ENCODE data around the gene ACP4. TPM values are rescaled to one million over a fixed set of nuclear protein-coding genes. Genes with fewer than 3 reads are reported as not detected.

ACP4 gene
- total RNA-seq, 1 donor: not detected

DNA sequence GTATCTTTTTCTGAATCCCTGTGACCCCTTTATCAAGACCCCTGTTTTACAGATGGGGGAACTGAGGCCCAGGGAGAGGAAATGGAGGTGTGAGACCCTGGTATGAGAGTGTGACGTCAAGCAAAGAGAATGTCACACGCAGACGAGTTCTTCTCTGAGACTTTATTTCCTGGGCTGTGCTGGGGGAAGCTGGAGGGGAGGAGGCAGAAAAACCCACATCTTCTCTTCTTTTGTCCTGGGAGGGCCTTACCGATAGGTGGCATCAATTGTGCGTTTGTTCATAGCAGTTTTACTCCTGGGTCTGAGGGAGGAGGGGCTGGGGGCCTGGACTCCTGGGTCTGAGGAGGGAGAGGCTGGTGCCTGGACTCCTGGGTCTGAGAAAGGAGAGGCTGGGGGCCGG lies 48.0 kb downstream of the ACP4 start:
- H4K20me1 ChIP-seq (ENCODE audit: insufficient read depth, low read length): no peaks in the 10 kb centered on the region
- H3K4me2 ChIP-seq (ENCODE audit: insufficient read depth, low read length): no peak overlapping the region
- H3K79me2 ChIP-seq (ENCODE audit: insufficient read depth, low read length): no peaks in the 10 kb centered on the region
- H3K27ac ChIP-seq (ENCODE audit: low read depth, low read length): no peak overlapping the region
- H3K27me3 ChIP-seq (ENCODE audit: insufficient read depth, low read length): peaks cover 7% of the 10 kb centered on the region
- H3K36me3 ChIP-seq (ENCODE audit: insufficient read depth, low read length): no peaks in the 10 kb centered on the region
- peaks cover 5% of the 10 kb centered on the region for H3K4me1 ChIP-seq (ENCODE audit: insufficient read depth, low read length)
- peak; percentile 90 for DNase-seq (ENCODE audit: insufficient read length, low spot score, missing footprints)
- H3K9me3 ChIP-seq (ENCODE audit: low read depth, low read length): no peaks in the 10 kb centered on the region
- no peak for TF ChIP-seq CTCF (IDR thresholded peaks at IDR 0.05; ENCODE audit: extremely low read depth, low read depth, low read length)
- no peak overlapping the region for H2AFZ ChIP-seq (ENCODE audit: low read length)
- H3K4me3 ChIP-seq (ENCODE audit: insufficient read depth, low read length): no peak overlapping the region

GRCh38 chr19:50839712-50840655 lies 49.8 kb downstream of the ACP4 start:
- no peak overlapping the region for H3K4me2 ChIP-seq (ENCODE audit: insufficient read depth, low read length)
- no peak overlapping the region for H2AFZ ChIP-seq (ENCODE audit: low read length)
- no peak overlapping the region for H3K27ac ChIP-seq (ENCODE audit: low read depth, low read length)
- H3K4me3 ChIP-seq (ENCODE audit: insufficient read depth, low read length): no peak overlapping the region
- no peak for DNase-seq (ENCODE audit: insufficient read length, low spot score, missing footprints)
- no peak for TF ChIP-seq CTCF (IDR thresholded peaks at IDR 0.05; ENCODE audit: extremely low read depth, low read depth, low read length)
- H3K4me1 ChIP-seq (ENCODE audit: insufficient read depth, low read length): peaks cover 5% of the 10 kb centered on the region
- H3K79me2 ChIP-seq (ENCODE audit: insufficient read depth, low read length): no peaks in the 10 kb centered on the region
- H3K36me3 ChIP-seq (ENCODE audit: insufficient read depth, low read length): no peaks in the 10 kb centered on the region
- H3K27me3 ChIP-seq (ENCODE audit: insufficient read depth, low read length): peaks cover 7% of the 10 kb centered on the region
- H4K20me1 ChIP-seq (ENCODE audit: insufficient read depth, low read length): no peaks in the 10 kb centered on the region
- no peaks in the 10 kb centered on the region for H3K9me3 ChIP-seq (ENCODE audit: low read depth, low read length)

DNA sequence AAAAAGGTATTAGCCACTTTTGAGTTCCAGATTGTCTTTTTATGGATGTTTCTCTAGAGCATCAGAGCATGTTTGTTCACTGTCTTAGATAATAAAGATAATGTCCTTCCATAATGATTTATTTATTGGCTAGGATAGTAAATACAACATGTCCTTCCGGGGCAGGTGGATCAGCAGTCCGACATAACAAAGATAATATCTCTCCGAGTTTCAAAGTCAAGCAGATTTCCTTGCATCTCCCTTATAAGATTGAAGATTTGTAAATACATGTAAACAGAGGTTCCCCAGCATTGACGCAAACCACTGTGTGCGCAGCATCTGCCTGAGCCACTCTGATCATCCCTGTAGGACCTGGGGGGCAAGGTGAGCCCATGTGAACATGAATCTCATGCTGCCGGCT lies 51.9 kb downstream of the ACP4 start:
- H4K20me1 ChIP-seq (ENCODE audit: insufficient read depth, low read length): no peaks in the 10 kb centered on the region
- H3K4me3 ChIP-seq (ENCODE audit: insufficient read depth, low read length): no peak overlapping the region
- H2AFZ ChIP-seq (ENCODE audit: low read length): no peak overlapping the region
- H3K4me1 ChIP-seq (ENCODE audit: insufficient read depth, low read length): no peaks in the 10 kb centered on the region
- peak; percentile 37 for DNase-seq (ENCODE audit: insufficient read length, low spot score, missing footprints)
- H3K36me3 ChIP-seq (ENCODE audit: insufficient read depth, low read length): no peaks in the 10 kb centered on the region
- no peak for TF ChIP-seq CTCF (IDR thresholded peaks at IDR 0.05; ENCODE audit: extremely low read depth, low read depth, low read length)
- no peaks in the 10 kb centered on the region for H3K27me3 ChIP-seq (ENCODE audit: insufficient read depth, low read length)
- H3K9me3 ChIP-seq (ENCODE audit: low read depth, low read length): no peaks in the 10 kb centered on the region
- H3K27ac ChIP-seq (ENCODE audit: low read depth, low read length): no peak overlapping the region
- H3K79me2 ChIP-seq (ENCODE audit: insufficient read depth, low read length): no peaks in the 10 kb centered on the region
- no peak overlapping the region for H3K4me2 ChIP-seq (ENCODE audit: insufficient read depth, low read length)

GRCh38 chr19:50843205-50843604 lies 53.0 kb downstream of the ACP4 start:
- no peaks in the 10 kb centered on the region for H3K4me1 ChIP-seq (ENCODE audit: insufficient read depth, low read length)
- H3K36me3 ChIP-seq (ENCODE audit: insufficient read depth, low read length): no peaks in the 10 kb centered on the region
- TF ChIP-seq CTCF (IDR thresholded peaks at IDR 0.05; ENCODE audit: extremely low read depth, low read depth, low read length): no peak
- no peak for DNase-seq (ENCODE audit: insufficient read length, low spot score, missing footprints)
- no peaks in the 10 kb centered on the region for H3K79me2 ChIP-seq (ENCODE audit: insufficient read depth, low read length)
- H3K27ac ChIP-seq (ENCODE audit: low read depth, low read length): no peak overlapping the region
- H3K4me3 ChIP-seq (ENCODE audit: insufficient read depth, low read length): no peak overlapping the region
- no peak overlapping the region for H3K4me2 ChIP-seq (ENCODE audit: insufficient read depth, low read length)
- H4K20me1 ChIP-seq (ENCODE audit: insufficient read depth, low read length): no peaks in the 10 kb centered on the region
- no peaks in the 10 kb centered on the region for H3K27me3 ChIP-seq (ENCODE audit: insufficient read depth, low read length)
- no peak overlapping the region for H2AFZ ChIP-seq (ENCODE audit: low read length)
- no peaks in the 10 kb centered on the region for H3K9me3 ChIP-seq (ENCODE audit: low read depth, low read length)
